Spleen (tissue), 7 donors: ENCODE data around the gene COL21A1.

Experiments
- CTCF ChIP-seq, 11 experiments: fragments of 200-600 bp in 7 of 11; fragments of 450-650 bp in 4 of 11; sonication (generic) in 4 of 11; IDR thresholded peaks in 8 of 11; conservative IDR thresholded peaks in 3 of 11; 1 replicate in 7 of 11; 2 replicates in 4 of 11; pipeline versions ENCODE4 v1.4.0 to v1.8.0; 2016 to 2021; ENCODE audit warnings: antibody characterized with exemption in 11 of 11, inconsistent platforms in 4 of 11, mild to moderate bottlenecking in 1 of 11
- POLR2A ChIP-seq, 3 donors: fragments of 450-650 bp; IDR thresholded peaks; one replicate each; pipeline ENCODE4 v1.5.1; 2017; ENCODE audit warnings: antibody characterized with exemption in 3 of 3, mild to moderate bottlenecking in 1 of 3
- donor health status: DM: no; HTN: no; CAD: no; lungs with moderate emphysema.
- donor health status: DM: no; HTN: no; CAD: no.
- donor health status: DM: no; HTN: no; CAD: no.

GRCh38 chr6:56282391-56282790, 35.0 kb upstream of the COL21A1 start:
- no peak for TF ChIP-seq POLR2A (IDR thresholded peaks at IDR 0.05)
- no peak for TF ChIP-seq CTCF (IDR thresholded peaks at IDR 0.05 in 8 of 11, conservative IDR thresholded peaks at IDR 0.05 in 3 of 11)
